AG09309 (cell line): ENCODE results near the gene MAN2A1.

Source experiments
- DNase-seq: peaks from one replicate; pipeline ENCODE4 v3.0.0-alpha.2; 2010; ENCODE audit warnings: low read depth
- H3K4me3 ChIP-seq: 2 replicates; pipeline ENCODE4 v1.5.1; 2011; ENCODE audit warnings: mild to moderate bottlenecking, low read depth, low read length, moderate library complexity; ENCODE audit not compliant: control insufficient read depth
- CTCF ChIP-seq: IDR thresholded peaks from 2 replicates; pipeline ENCODE4 v1.5.1; 2011; ENCODE audit warnings: mild to moderate bottlenecking, low read depth, low read length, inconsistent platforms; ENCODE audit not compliant: insufficient read depth, control insufficient read depth; ENCODE audit errors: missing control alignments

MAN2A1 gene

GRCh38 chr5:109767184-109767995 lies 77.7 kb downstream of the MAN2A1 start:
- DNase-seq = no peak
- TF ChIP-seq CTCF = no peak
- no peak overlapping the region for H3K4me3 ChIP-seq

GRCh38 chr5:109767997-109768396 lies 78.3 kb downstream of the MAN2A1 start:
- no peak overlapping the region for H3K4me3 ChIP-seq
- no peak for DNase-seq
- no peak for TF ChIP-seq CTCF

GRCh38 chr5:109769597-109770291 lies 80.0 kb downstream of the MAN2A1 start:
- no peak for TF ChIP-seq CTCF
- no peak overlapping the region for H3K4me3 ChIP-seq
- DNase-seq = no peak

GRCh38 chr5:109775130-109775529 lies 85.4 kb downstream of the MAN2A1 start:
- no peak overlapping the region for H3K4me3 ChIP-seq
- no peak for DNase-seq
- no peak for TF ChIP-seq CTCF

GRCh38 chr5:109779036-109779735 lies 89.5 kb downstream of the MAN2A1 start:
- no peak for DNase-seq
- TF ChIP-seq CTCF = no peak
- no peak overlapping the region for H3K4me3 ChIP-seq

- no peak overlapping the region for H3K4me3 ChIP-seq
- DNase-seq = no peak
- TF ChIP-seq CTCF = no peak
These were observed 95.0 kb downstream of the MAN2A1 start for GRCh38 chr5:109784687-109785086.
